Measurements from ENCODE around the gene ANKS1B.

The ANKS1B gene

DNA sequence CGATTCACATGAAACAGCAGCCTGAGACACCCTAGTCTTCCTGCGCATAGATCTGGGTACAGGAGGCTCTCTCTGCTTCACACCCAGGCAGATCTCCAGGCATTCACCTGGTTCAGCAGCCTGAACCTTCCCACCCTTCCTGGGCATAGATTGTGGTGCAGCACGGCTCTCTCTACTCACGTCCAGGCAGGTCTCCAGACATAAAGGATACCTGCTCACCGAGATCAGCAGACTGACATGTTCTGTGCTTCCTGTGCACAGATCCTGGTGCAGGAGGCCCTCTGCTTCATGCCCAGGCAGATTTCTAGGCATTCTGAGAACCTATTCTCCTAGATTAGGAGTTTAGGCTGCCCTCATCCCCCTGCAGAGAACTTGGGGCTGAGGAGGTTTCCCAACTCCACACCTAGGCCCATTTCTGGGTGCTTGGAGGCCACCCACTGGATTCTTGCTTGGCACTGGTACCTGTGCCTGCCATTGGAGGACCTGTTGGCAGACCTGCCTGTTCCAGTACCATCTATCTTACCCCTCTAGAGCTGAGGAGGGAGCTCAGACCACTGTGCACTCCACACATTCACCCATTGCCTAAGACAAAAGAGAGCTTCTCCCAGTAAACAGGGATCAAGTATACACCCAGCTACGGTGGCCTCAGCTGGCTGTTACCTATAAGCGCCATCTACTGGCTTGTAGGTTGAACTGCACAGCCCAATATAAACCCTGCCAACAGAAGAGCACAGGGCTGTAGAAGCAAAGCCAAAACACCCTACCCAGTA is 365.2 kb downstream of the ANKS1B start:
- TF ChIP-seq, protein P1, sequence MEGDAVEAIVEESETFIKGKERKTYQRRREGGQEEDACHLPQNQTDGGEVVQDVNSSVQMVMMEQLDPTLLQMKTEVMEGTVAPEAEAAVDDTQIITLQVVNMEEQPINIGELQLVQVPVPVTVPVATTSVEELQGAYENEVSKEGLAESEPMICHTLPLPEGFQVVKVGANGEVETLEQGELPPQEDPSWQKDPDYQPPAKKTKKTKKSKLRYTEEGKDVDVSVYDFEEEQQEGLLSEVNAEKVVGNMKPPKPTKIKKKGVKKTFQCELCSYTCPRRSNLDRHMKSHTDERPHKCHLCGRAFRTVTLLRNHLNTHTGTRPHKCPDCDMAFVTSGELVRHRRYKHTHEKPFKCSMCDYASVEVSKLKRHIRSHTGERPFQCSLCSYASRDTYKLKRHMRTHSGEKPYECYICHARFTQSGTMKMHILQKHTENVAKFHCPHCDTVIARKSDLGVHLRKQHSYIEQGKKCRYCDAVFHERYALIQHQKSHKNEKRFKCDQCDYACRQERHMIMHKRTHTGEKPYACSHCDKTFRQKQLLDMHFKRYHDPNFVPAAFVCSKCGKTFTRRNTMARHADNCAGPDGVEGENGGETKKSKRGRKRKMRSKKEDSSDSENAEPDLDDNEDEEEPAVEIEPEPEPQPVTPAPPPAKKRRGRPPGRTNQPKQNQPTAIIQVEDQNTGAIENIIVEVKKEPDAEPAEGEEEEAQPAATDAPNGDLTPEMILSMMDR (IDR thresholded peaks at IDR 0.05; ENCODE audit: borderline replicate concordance, control extremely low read depth, extremely low read depth, insufficient read depth, missing control alignments), result peak; percentile 86
- DNase-seq (ENCODE audit: low spot score), result no peak
- in situ Hi-C loops (cut with MboI; ENCODE audit: low sequenced_read_pairs, unreplicated experiment), result loop anchor here (10.0 to 25.0 kb wide), 2 partner anchors 235 to 582 kb away; no protein-coding TSS in a partner anchor

DNA sequence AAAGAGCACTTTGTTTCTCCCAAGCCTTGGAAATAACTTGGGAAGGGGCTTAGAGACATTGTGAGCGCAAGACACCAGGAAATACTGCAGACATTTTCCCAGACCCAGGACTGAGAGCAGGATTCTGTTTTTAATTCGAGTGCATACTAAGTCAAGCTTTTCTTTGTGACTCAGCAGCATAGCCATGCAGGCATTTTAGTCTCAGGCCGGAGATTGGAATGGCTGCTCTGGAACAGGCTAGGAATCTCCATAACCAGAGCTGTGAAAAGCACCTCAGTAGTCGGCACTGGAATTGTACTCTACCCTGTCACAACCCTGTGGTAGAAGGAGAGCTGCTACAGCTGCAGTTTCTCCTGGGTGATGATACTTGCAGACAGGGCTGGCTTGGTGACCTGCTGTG is 366.1 kb downstream of the ANKS1B start:
- in situ Hi-C loops (cut with MboI; ENCODE audit: low sequenced_read_pairs, unreplicated experiment), result loop anchor here (25.0 kb wide), 1 partner anchor 581 kb away; no protein-coding TSS in a partner anchor
- TF ChIP-seq, protein P1 (IDR thresholded peaks at IDR 0.05; ENCODE audit: borderline replicate concordance, control extremely low read depth, extremely low read depth, insufficient read depth, missing control alignments), result no peak
- no peak for DNase-seq (ENCODE audit: low spot score)

- in situ Hi-C loops (cut with MboI; ENCODE audit: low sequenced_read_pairs, unreplicated experiment), result loop anchor here (25.0 kb wide), 1 partner anchor 574 kb away; no protein-coding TSS in a partner anchor
- TF ChIP-seq, protein P1 (IDR thresholded peaks at IDR 0.05; ENCODE audit: borderline replicate concordance, control extremely low read depth, extremely low read depth, insufficient read depth, missing control alignments), result no peak
- DNase-seq (ENCODE audit: low spot score), result no peak
Observed at GRCh38 chr12:99611599-99611998, 373.1 kb downstream of the ANKS1B start.

GRCh38 chr12:99611117-99611516 is 373.6 kb downstream of the ANKS1B start:
- in situ Hi-C loops (cut with MboI; ENCODE audit: low sequenced_read_pairs, unreplicated experiment), result loop anchor here (25.0 kb wide), 1 partner anchor 574 kb away; no protein-coding TSS in a partner anchor
- no peak for DNase-seq (ENCODE audit: low spot score)
- TF ChIP-seq, protein P1 (IDR thresholded peaks at IDR 0.05; ENCODE audit: borderline replicate concordance, control extremely low read depth, extremely low read depth, insufficient read depth, missing control alignments), result no peak

DNA sequence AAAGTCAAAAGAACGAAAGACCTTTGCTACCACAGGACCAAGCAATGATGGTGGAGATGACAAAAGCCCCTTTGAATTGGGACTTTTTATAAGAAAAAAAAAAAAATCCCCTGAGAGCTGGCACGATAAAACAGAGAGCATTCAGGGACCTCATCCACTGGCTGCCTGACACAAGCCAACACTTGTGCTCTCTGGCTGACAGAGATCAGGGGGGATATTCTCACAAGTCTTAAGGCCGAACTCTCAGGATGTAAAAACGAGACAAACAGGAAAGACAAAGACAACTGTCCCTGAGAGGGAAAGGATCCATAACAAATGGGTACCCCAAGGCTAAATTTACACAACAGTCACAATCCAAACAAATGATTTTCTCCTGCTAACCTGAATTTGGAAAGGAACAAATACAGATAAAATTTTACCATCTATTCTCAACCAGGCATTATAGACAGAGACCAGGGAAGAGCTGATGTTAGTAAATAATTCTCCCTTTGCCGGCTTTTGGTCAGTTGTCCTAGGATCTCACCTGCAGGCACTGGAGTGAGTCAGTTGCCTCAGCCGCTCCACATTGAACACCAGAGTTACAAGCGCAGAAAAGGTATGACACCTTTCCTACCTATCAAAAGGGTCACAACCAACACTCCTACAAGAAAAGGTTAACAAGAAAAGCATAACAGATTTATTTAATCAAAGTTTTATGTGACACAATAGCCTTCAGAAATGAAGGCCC is 375.1 kb downstream of the ANKS1B start:
- TF ChIP-seq, protein P1 (IDR thresholded peaks at IDR 0.05; ENCODE audit: borderline replicate concordance, control extremely low read depth, extremely low read depth, insufficient read depth, missing control alignments), result no peak
- no peak for DNase-seq (ENCODE audit: low spot score)
- in situ Hi-C loops (cut with MboI; ENCODE audit: low sequenced_read_pairs, unreplicated experiment), result loop anchor here (25.0 kb wide), 1 partner anchor 572 kb away; no protein-coding TSS in a partner anchor

GRCh38 chr12:99600388-99600787 is 384.3 kb downstream of the ANKS1B start:
- no peak for DNase-seq (ENCODE audit: low spot score)

More at GRCh38 chr12:99600388-99600787, 384.3 kb downstream of the ANKS1B start:
- TF ChIP-seq, protein P1 (IDR thresholded peaks at IDR 0.05; ENCODE audit: borderline replicate concordance, control extremely low read depth, extremely low read depth, insufficient read depth, missing control alignments), result no peak
- in situ Hi-C loops (cut with MboI; ENCODE audit: low sequenced_read_pairs, unreplicated experiment), result loop anchor here (25.0 kb wide), 1 partner anchor 563 kb away; no protein-coding TSS in a partner anchor

All from GM13976 (cell line).